HG03558 (cell line): ENCODE measurements around the gene PSEN2.

ENCODE experiments used
- ATAC-seq: cut with Tn5 transposase; IDR thresholded peaks from one replicate; pipeline ENCODE4 v1.9.1; 2021; ENCODE audit warnings: moderate number of reproducible peaks; ENCODE audit not compliant: unreplicated experiment; ENCODE audit errors: extremely low read depth

PSEN2 gene

GRCh38 chr1:226943927-226944326 is 73.5 kb downstream of the PSEN2 start:
- no peak for ATAC-seq

- ATAC-seq: no peak
Measured at GRCh38 chr1:226945106-226945857, 74.9 kb downstream of the PSEN2 start.
